Measurements from ENCODE around the gene SNAI1.

GRCh38 chr20:49978685-49979029, 4.1 kb upstream of the SNAI1 start:
- TF ChIP-seq EZH2 (IDR thresholded peaks at IDR 0.05; ENCODE audit: insufficient read depth, poor library complexity, severe bottlenecking): no peak
- TF ChIP-seq EZH2phosphoT487 (IDR thresholded peaks at IDR 0.05; ENCODE audit: insufficient read depth, low read depth): no peak

All from GM23248 (cell line).